Myocyte (in vitro differentiated cells): Measurements from ENCODE around the gene UBN1. TPM values are rescaled to one million over a fixed set of nuclear protein-coding genes. Genes with fewer than 3 reads are reported as not detected.

Source experiments
- DNase-seq: peaks from one replicate; pipeline ENCODE4 v3.0.0-alpha.2; 2012; ENCODE audit warnings: low read depth
- total RNA-seq: library from RNA; depleted of rRNA; stranded (reverse); fragments of >200 nt; gene quantifications from 2 replicates; pipeline ENCODE4 v1.2.3, GENCODE V29; 2014

The UBN1 gene
- total RNA-seq, 1 donor from 2014 or later, result 35.4 TPM

DNA sequence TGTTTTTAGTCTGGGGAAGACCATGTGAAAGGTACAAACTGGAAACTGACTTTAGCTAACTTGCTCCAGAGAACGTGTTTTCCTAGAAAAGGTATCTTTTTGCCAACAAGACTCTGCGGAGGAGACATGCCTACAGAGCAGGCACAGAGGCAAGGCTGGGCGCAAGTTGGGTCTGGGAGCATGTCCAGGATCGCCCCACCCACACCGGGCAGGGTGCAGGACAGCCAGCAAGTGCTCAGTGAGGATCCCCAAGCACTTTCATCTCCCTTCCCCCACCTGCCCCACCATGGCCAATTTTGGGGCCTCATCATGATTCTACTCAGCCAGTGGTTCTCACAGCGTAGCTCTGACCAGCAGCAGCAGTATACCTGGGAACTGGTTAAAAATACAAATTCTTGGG is 26.6 kb upstream of the UBN1 start:
- no peak for DNase-seq

- DNase-seq, result no peak
Measured at GRCh38 chr16:4825196-4825595, 22.1 kb upstream of the UBN1 start.

DNA sequence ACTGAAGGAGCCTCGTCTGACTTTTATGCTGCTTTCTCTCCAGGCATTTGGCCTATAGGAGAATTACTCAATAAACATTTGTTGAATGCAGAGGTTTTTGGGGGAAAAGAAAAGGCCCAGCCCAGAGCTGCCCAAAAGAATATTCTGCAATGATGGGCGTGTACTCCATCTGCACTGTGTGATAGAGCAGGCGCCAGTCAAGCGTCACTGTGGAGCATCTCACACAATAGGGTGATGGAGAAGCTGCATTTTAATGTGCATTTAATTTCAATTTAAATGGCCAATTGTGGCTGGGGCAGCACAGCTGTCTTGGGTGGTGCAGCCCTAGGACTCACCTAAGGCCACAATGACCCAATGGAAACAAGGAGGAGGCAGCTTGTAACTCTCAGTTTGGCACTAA is 20.8 kb upstream of the UBN1 start:
- DNase-seq, result no peak

GRCh38 chr16:4826980-4827379 is 20.3 kb upstream of the UBN1 start:
- DNase-seq, result no peak

GRCh38 chr16:4828567-4829321 is 18.5 kb upstream of the UBN1 start:
- DNase-seq, result peak; percentile 61

DNA sequence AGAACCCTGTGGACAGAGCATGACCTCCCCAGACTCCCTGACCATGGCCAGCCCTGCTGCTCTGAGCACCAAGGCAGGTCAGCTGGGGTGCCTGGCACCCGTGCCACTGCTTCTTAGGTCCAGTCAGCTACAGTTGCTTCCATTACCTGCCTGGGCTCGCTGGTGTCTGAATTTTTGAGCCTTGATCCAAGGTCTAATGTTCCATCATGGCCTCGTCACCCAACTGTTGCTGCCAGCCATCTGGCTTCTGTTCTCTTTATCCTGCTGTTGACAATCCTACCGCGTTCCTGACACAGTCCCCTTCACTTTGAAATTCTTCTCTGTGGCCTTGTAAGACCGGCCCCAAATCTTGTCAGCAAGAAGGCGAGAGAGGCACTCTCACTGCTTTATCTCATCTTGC is 16.9 kb upstream of the UBN1 start:
- no peak for DNase-seq

GRCh38 chr16:4831616-4832015 is 15.7 kb upstream of the UBN1 start:
- DNase-seq, result no peak

DNA sequence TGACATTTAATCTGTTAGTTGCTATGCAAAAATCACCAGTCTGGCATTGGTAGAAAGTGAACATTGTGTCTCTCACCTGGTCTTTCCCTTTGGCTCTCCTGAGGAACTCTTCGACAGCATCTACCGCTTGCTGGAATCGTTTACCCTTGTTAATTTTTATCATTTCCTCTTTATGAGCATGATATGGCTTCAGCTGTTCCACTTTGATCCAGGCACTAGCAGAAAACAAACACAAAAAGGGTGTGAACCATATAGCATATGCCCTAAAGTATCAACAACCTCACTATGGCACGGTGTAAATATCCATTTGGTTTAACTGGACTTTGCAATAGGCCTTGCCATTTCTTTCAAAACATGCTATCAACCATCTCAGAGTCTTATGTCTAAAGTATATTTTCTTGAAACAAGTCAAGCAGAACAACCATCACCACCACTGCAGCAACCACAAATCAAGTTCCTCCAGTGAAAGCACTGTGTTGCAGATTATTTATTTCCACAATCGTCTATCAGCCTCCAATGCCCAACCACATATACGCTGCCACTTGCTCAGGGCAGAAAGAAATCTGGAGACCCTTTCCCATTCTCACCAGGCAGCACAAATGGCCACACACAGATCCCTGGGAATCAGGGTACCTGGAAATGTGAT is 14.5 kb upstream of the UBN1 start:
- DNase-seq, result no peak

DNA sequence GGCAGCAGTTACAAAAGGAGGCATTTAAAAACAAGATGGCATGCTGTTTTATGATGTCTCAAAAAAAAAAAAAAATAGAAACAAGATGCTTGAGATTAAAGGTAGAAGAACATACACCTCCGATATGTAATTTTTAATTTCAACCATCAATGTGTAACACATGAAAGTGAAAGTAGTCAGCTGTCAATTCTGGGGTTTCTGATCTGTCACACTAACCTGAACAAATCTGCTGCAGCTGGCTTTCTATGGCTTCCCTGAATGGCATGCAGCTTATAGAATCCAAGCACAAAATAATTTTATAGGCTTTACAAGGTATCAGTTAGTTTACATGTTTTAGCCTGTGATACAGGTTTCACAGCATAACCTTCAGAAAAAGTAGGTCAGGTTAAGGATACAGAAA is 13.7 kb upstream of the UBN1 start:
- DNase-seq, result no peak

DNA sequence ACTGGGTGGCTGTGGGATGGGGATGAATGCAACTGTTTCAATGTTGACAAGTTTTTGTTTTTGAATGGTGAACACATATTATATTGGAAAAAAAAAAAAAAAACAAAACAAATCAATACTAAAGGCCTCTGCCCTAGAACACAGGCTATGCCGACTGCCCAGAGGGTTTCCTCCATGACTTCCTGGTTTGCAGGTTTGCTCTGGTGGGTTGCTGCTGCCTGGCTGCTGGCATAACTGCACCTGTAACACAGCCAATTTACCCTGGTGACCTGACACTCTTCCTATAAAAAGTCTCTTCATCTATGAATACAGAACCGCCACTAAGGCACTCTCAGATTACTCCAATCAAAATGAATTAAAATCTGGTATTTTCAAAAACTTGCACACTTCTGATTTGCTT is 10.6 kb upstream of the UBN1 start:
- DNase-seq, result no peak

DNA sequence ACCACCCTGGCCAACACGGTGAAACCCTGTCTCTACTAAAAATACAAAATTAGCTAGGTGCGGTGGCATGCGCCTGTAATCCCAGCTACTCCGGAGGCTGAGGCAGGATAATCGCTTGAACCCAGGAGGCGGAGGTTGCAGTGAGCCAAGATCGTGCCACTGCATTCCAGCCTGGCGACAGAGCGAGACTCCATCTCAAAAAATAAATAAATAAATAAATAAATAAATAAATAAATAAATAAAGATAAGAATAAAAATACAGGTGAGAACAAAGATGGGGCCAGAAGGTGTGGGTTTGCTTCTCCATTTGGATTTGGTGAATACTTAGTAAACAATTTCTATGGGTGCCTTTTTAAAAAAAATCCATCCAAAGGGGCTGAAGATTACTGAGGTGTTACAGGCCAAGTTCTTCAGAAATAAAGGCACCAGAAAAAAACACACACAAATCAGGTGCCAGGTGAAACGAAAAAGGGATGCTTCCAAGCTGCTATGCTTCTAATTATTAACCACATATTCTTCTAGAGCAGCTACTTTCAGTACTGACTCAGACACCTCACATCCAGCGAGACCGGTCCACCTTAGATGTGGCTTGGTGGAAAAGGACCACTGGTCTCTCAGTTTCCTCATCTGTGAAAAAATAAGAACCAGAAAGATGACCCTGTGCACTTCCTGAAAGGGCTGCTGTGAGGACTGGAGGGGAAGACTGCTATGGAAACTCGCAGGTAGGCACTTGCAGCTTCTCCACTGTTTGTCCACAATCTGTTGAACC is 9.4 kb upstream of the UBN1 start:
- no peak for DNase-seq

DNA sequence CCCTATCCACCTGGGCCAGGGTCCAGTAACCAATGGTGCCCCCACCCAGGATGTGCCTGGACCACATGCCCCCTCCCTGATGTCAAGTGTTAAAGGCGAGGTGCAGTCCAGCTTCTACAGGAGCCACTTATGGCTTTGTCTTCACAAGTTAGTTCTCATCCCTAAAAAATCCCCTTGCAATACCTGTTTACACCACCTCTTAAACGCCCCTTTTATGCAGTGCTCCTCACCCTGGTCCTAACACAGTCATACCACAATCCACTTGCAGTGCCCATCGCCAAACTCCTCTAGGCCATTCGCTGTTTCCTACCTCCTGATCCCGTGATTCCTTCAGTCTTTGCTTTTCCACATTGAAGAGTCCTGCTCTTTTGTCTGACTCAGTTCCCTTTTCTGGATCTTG is 7.3 kb upstream of the UBN1 start:
- no peak for DNase-seq

DNA sequence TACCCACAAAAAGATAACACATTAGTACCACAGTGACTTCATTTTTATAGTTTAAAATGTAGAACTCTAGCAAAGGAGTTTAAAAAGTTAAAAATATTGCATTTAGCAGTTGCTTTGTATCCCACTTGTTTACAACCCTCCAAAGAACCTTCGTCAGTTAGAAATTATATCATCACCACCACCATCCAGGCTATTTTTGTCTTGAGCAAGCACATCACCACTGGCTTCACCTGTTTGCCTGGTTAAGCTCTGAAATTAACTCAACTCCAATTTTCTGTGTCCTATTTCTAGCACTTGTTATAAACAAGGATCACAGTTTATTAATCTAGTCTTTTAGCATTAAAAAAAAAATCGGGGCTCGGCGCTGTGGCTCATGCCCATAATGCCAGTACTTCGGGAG is 6.3 kb upstream of the UBN1 start:
- DNase-seq, result peak; percentile 63

DNA sequence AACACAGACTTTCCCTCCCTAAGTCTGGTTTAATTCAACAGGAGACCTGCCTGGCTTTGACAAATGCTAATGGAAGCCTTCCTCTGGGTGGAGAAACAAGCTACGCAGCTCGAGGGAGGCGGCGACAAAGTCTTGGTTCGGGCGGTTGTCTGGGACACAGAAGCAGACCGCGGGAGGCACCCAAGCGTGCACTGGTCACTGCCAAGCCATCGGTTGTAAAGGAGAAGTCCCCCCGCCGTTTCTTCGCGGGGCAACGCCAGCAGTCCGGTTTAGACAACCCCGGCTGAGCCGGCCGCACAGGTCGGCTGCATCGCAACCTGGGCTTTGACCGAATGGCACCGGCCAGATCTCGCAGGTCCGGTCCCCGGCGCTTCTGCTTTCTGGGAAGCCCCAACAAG is 779 bp upstream of the UBN1 start:
- peak; percentile 64 for DNase-seq

- DNase-seq, result peak; percentile 73
Measured at GRCh38 chr16:4847774-4848587, 700 bp downstream of the UBN1 start.

DNA sequence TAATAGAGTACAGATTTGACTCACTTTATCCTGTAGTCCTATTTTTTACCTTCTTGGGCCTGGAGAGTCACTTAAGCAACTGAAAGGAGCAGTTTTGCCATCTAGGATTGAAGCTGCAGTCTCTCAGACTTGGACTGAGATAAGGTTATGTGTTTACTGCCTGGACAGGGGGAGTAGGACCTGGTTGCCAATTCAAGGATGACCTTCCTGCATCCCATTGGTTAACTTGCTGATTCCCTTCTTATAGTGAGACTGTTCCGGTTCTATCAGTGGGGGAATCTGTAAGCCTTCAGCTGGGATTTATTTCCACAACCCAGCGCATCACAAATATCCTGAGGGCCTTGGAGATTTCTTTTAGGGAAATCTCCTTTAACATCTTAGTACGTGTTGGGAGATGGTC is 2.9 kb downstream of the UBN1 start:
- no peak for DNase-seq

GRCh38 chr16:4852221-4852872 is 5.1 kb downstream of the UBN1 start:
- DNase-seq, result no peak

DNA sequence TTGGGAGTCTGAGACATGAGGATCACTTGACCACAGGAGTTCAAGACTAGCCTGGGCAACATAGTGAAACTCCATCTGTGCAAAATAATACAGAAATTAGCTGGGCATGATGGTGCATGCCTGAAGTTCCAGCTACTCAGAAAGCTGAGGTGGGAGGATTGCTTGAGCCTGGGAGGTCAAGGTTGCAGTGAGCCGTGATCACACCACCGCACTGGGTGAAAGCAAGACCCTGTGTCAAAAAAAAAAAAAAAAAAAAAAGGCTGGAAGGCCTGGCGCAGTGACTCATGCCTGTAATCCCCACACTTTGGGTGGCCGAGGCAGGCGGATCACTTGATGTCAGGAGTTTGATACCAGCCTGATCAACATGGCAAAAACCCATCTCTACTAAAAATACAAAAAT is 8.1 kb downstream of the UBN1 start:
- DNase-seq, result no peak

DNA sequence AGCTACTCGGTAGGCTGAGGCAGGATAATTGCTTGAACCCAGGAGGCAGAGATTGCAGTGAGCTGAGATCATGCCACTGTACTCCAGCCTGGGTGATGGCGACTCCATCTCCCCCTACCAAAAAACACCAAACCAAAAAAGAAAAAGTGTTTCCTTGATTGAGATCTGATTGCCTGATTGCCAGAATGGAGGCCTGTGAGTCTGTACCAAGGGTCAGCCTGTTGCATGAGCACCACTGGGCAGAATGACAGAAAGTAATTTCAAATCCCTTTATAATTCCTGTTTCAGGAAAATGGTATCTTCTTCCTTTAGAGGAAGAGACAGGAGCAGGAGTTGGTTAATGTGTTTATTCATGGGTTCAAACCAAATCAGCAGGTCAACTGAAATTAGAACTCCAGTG is 8.5 kb downstream of the UBN1 start:
- no peak for DNase-seq

DNA sequence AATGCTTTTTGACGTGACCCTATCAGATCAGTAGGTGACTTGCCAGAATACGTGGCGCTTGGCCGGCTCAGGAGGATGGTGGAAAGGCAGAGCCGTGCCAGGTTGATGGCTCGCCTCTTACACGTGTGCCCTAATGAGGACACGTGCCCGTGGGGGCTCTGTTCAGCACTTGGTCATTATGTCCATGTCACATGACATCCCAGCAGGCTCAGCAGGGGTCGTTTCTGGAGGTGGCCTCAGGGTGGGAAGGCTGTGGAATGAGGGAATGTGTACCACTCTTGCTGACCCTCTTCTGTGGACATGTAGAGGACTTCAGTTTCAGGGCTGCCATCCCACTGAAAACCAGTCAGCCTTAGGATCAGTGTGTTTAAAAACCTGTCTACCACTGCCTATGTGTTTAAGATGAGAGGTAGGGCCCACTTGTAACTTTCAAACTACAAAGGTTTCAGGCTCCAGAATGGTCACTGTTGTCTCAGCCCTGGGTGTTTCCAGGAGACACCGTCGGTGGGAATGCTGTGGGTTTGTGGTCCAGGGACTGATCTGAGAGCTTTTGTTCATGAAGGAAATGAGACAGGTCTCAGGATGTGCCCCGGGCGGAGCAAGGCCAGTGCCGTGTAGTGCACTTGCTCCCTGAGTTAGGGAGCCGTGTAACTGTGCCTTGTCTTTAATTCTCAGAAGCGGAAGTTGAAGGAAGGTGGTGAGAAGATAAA is 12.1 kb downstream of the UBN1 start:
- DNase-seq, result no peak

DNA sequence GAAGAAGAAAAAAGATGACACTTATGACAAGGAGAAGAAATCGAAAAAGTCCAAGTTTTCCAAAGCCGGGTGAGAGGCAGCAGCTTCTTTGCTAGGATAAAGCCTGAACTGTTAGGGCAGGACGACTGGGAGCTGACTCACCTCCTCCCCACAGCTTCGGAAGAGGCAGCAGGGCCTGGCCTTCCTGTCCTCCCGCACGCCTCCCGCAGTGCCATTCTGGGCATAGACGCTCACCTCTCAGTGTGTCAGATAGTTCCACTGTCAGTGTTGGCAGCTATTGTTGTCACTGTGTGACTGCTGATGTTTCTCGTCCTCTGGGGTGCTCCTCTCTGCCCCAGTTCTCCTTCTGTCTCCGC is 12.6 kb downstream of the UBN1 start:
- DNase-seq, result no peak
